Loucy (cell line): Measurements from ENCODE around the gene CLDN18.

Experiments
- H2AFZ ChIP-seq: fragments of 200-600 bp; sonication (generic); 2 replicates; pipeline ENCODE4 v1.6.0; 2016; ENCODE audit warnings: antibody characterized with exemption, mild to moderate bottlenecking, low read length, moderate library complexity
- H3F3A ChIP-seq: fragments of 200-600 bp; 2 replicates; pipeline ENCODE4 v1.6.0; 2016; ENCODE audit warnings: antibody characterized with exemption, low read depth, mild to moderate bottlenecking
- H3K27me3 ChIP-seq: fragments of 200-600 bp; sonication (generic); 2 replicates; pipeline ENCODE4 v1.6.1; 2014; ENCODE audit warnings: low read length, mild to moderate bottlenecking; ENCODE audit not compliant: insufficient read depth, poor library complexity, severe bottlenecking
- H3K36me3 ChIP-seq: fragments of 200-600 bp; sonication (generic); 2 replicates; pipeline ENCODE4 v1.6.1; 2016; ENCODE audit warnings: low read length; ENCODE audit not compliant: insufficient read depth
- H3K4me1 ChIP-seq: fragments of 200-600 bp; sonication (generic); 2 replicates; pipeline ENCODE4 v1.5.1; 2014; ENCODE audit warnings: low read length, mild to moderate bottlenecking; ENCODE audit not compliant: insufficient read depth, poor library complexity, severe bottlenecking
- H3K4me2 ChIP-seq: fragments of 200-600 bp; sonication (generic); 2 replicates; pipeline ENCODE4 v1.6.0; 2014; ENCODE audit warnings: antibody characterized with exemption, low read length, low read depth, mild to moderate bottlenecking; ENCODE audit not compliant: poor library complexity, severe bottlenecking
- H3K4me3 ChIP-seq: fragments of 200-600 bp; sonication (generic); 2 replicates; pipeline ENCODE4 v1.5.1; 2014; ENCODE audit warnings: low read length, mild to moderate bottlenecking, mixed read lengths; ENCODE audit not compliant: poor library complexity, severe bottlenecking
- H3K79me2 ChIP-seq: fragments of 200-600 bp; sonication (generic); 2 replicates; pipeline ENCODE4 v1.6.1; 2014; ENCODE audit warnings: low read length; ENCODE audit not compliant: insufficient read depth
- H3K9ac ChIP-seq: fragments of 200-600 bp; sonication (generic); 2 replicates; pipeline ENCODE4 v1.6.0; 2014; ENCODE audit warnings: mild to moderate bottlenecking, low read depth, low read length, moderate library complexity; ENCODE audit not compliant: poor library complexity, severe bottlenecking
- H3K9me2 ChIP-seq: fragments of 200-600 bp; sonication (generic); replicated peaks from 2 replicates; pipeline ENCODE4 v1.6.1; 2016; ENCODE audit warnings: low read depth, low read length, mixed read lengths
- H3K9me3 ChIP-seq: fragments of 200-600 bp; sonication (generic); 2 replicates; pipeline ENCODE4 v1.6.1; 2014; ENCODE audit warnings: mild to moderate bottlenecking, antibody characterized with exemption, low read length, low read depth; ENCODE audit not compliant: insufficient read depth
- H4K20me1 ChIP-seq: fragments of 200-600 bp; sonication (generic); 2 replicates; pipeline ENCODE4 v1.6.0; 2014; ENCODE audit warnings: antibody characterized with exemption, low read length, mild to moderate bottlenecking; ENCODE audit not compliant: insufficient read depth, poor library complexity, severe bottlenecking
- EZH2phosphoT487 ChIP-seq: fragments of 200-600 bp; IDR thresholded peaks from 2 replicates; pipeline ENCODE4 v1.6.1; 2018; ENCODE audit warnings: antibody characterized with exemption, mild to moderate bottlenecking, moderate library complexity, borderline replicate concordance
- TF ChIP-seq, protein P1 (sequence below): fragments of 200-600 bp; sonication (generic); conservative IDR thresholded peaks from 2 replicates; pipeline ENCODE4 v1.5.1; 2014; ENCODE audit warnings: mild to moderate bottlenecking, antibody characterized with exemption, low read length

CLDN18 gene

DNA sequence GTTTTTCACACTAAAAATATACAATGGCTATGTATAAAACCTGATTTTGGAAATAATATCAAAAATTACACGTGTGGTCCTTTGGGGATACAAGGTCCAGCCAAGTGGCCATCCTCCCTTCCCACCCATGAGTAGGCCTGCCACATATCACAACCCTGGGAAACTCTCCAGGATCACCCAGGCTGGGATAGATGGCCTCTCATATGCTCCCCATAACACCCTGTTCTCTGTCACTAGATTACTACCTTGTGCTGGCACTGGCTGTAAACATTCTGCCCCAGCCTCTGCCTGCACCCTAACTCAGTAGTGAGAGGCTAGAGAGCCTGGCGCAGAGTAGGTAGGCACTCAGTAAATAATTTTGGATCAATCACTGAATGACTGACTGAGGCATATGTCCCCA lies 52.1 kb downstream of the CLDN18 start:
- Histone ChIP-seq H3K36me3 (peaks cover 13% of the 10 kb centered on the region; the same call in 1 of the 2 replicates), H3K4me1 (peaks cover 7% of the 10 kb centered on the region), H3F3A (no peaks in the 10 kb centered on the region), H3K79me2 (no peaks in the 10 kb centered on the region), H3K9ac (no peak overlapping the region), H3K9me2 (no peaks in the 10 kb centered on the region), H3K9me3 (no peaks in the 10 kb centered on the region), H2AFZ (no peak overlapping the region), H3K4me3 (no peak overlapping the region), H3K27me3 (no peaks in the 10 kb centered on the region), H4K20me1 (no peaks in the 10 kb centered on the region), H3K4me2 (no peak overlapping the region)
- TF ChIP-seq EZH2phosphoT487, result no peak
- TF ChIP-seq, protein P1, sequence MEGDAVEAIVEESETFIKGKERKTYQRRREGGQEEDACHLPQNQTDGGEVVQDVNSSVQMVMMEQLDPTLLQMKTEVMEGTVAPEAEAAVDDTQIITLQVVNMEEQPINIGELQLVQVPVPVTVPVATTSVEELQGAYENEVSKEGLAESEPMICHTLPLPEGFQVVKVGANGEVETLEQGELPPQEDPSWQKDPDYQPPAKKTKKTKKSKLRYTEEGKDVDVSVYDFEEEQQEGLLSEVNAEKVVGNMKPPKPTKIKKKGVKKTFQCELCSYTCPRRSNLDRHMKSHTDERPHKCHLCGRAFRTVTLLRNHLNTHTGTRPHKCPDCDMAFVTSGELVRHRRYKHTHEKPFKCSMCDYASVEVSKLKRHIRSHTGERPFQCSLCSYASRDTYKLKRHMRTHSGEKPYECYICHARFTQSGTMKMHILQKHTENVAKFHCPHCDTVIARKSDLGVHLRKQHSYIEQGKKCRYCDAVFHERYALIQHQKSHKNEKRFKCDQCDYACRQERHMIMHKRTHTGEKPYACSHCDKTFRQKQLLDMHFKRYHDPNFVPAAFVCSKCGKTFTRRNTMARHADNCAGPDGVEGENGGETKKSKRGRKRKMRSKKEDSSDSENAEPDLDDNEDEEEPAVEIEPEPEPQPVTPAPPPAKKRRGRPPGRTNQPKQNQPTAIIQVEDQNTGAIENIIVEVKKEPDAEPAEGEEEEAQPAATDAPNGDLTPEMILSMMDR, result no peak

DNA sequence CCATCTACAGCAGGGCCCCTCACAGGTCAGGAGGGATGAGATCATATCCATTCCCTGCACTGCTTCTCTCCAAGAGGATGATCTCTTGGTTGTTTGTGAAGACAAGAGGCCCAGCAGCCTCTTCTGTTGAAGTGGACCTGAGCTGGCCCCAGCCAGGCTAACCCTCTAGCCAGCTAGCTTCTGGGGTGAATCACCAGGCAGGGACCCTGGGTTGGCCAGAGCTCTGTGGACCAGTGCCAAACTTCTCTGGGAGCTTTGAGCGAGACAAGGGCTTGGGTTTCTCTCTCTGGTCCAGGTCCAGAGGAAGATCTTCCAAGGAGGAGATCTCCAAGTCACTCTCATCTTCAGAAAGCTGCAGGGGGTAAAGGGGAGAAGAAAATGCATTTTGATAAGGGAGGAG lies 52.7 kb downstream of the CLDN18 start:
- H3K9me3 ChIP-seq, result no peaks in the 10 kb centered on the region
- H3K27me3 ChIP-seq, result no peaks in the 10 kb centered on the region
- no peak overlapping the region for H3K4me3 ChIP-seq
- H3K4me1 ChIP-seq, result peaks cover 7% of the 10 kb centered on the region
- H3K9me2 ChIP-seq, result no peaks in the 10 kb centered on the region
- H2AFZ ChIP-seq, result no peak overlapping the region
- H3K36me3 ChIP-seq, result peaks cover 19% of the 10 kb centered on the region; the same call in 1 of the 2 replicates
- H3K9ac ChIP-seq, result no peak overlapping the region
- no peaks in the 10 kb centered on the region for H4K20me1 ChIP-seq
- H3K79me2 ChIP-seq, result no peaks in the 10 kb centered on the region
- TF ChIP-seq, protein P1, result no peak
- TF ChIP-seq EZH2phosphoT487, result no peak
- H3F3A ChIP-seq, result no peaks in the 10 kb centered on the region
- no peak overlapping the region for H3K4me2 ChIP-seq

DNA sequence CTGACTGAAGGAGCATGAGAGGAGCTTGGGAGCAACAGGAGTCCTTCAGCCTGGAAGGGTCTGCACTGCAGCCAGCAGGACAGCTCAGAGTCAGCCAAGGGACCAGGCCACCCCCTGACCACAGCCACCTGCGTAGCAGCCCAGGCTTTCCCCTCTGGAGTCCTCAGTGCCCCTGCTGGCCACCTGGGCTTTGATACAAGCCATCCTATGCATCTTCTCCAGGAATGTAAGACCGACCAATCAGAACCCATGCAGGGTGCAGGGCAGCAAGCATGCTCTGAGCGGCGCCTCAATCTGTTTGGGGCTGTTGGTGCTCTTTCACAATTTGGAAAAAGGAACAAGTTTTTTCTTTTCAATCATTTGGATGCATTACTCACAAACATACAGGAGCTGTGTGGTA lies 53.5 kb downstream of the CLDN18 start:
- no peak overlapping the region for H2AFZ ChIP-seq
- TF ChIP-seq, protein P1, result no peak
- H3K79me2 ChIP-seq, result no peaks in the 10 kb centered on the region
- H3K36me3 ChIP-seq, result peaks cover 21% of the 10 kb centered on the region; the same call in 1 of the 2 replicates
- no peak overlapping the region for H3K4me2 ChIP-seq
- no peaks in the 10 kb centered on the region for H3K9me2 ChIP-seq
- no peak overlapping the region for H3K9ac ChIP-seq
- no peaks in the 10 kb centered on the region for H3K9me3 ChIP-seq
- no peaks in the 10 kb centered on the region for H3K27me3 ChIP-seq
- no peaks in the 10 kb centered on the region for H3F3A ChIP-seq
- no peaks in the 10 kb centered on the region for H4K20me1 ChIP-seq
- peaks cover 7% of the 10 kb centered on the region for H3K4me1 ChIP-seq
- no peak overlapping the region for H3K4me3 ChIP-seq
